Hepatocyte (in vitro differentiated cells): ENCODE results near the gene INPP5B.

Source experiments
- EZH2phosphoT487 ChIP-seq: fragments of 200-600 bp; sonication (generic); IDR thresholded peaks from one replicate; pipeline ENCODE4 v1.6.1; 2018; ENCODE audit warnings: antibody characterized with exemption, mild to moderate bottlenecking, low read depth, moderate library complexity; ENCODE audit not compliant: unreplicated experiment, severe bottlenecking
- TF ChIP-seq, protein P1 (sequence below): fragments of 200-600 bp; sonication (generic); IDR thresholded peaks from 2 replicates; pipeline ENCODE4 v1.5.1; 2016; ENCODE audit warnings: antibody characterized with exemption, mild to moderate bottlenecking; ENCODE audit not compliant: poor library complexity

DNA sequence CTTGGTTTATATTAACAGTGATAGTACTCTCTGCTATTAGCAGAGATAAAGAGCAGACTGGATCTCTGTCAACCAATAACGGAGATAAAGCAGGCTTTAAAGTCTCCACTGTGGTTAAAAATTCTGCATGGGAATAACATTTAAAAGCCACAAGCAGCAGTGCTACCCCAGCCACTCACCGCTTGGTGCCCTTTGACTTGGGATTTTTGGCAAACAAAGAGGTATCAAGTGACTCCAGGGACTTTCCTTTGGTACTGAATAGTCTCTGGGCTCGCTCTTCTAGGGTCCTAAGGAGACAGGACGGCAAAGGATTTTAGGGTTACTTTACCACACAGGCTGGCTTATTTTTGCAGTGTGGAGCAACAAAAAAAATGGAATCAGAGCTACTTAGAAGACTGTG is 31.7 kb upstream of the INPP5B start:
- no peak for TF ChIP-seq EZH2phosphoT487
- TF ChIP-seq, protein P1, sequence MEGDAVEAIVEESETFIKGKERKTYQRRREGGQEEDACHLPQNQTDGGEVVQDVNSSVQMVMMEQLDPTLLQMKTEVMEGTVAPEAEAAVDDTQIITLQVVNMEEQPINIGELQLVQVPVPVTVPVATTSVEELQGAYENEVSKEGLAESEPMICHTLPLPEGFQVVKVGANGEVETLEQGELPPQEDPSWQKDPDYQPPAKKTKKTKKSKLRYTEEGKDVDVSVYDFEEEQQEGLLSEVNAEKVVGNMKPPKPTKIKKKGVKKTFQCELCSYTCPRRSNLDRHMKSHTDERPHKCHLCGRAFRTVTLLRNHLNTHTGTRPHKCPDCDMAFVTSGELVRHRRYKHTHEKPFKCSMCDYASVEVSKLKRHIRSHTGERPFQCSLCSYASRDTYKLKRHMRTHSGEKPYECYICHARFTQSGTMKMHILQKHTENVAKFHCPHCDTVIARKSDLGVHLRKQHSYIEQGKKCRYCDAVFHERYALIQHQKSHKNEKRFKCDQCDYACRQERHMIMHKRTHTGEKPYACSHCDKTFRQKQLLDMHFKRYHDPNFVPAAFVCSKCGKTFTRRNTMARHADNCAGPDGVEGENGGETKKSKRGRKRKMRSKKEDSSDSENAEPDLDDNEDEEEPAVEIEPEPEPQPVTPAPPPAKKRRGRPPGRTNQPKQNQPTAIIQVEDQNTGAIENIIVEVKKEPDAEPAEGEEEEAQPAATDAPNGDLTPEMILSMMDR: no peak
